Endothelial cell of coronary artery (primary cell): ENCODE results near the gene CTSW. TPM values are rescaled to one million over a fixed set of nuclear protein-coding genes. Genes with fewer than 3 reads are reported as not detected.

Experiments
- total RNA-seq: library from RNA; depleted of rRNA; stranded (reverse); fragments of >200 nt; gene quantifications from 2 replicates; pipeline ENCODE4 v1.2.3, GENCODE V29; 2014

CTSW gene
- total RNA-seq, result not detected in 2 replicates

GRCh38 chr11:65879617-65880016 lies at the start of gene CTSW:
Gene CTSW, plus strand, starts transcription at chr11:65879837. Its CDS starts 18 bp downstream, at chr11:65879855.

GRCh38 chr11:65833297-65834030 lies 46.2 kb upstream of the CTSW start, which contains the start of gene SNX32:
Gene SNX32, plus strand, starts transcription at chr11:65833963. Its CDS starts 103 bp downstream, at chr11:65834066.

DNA sequence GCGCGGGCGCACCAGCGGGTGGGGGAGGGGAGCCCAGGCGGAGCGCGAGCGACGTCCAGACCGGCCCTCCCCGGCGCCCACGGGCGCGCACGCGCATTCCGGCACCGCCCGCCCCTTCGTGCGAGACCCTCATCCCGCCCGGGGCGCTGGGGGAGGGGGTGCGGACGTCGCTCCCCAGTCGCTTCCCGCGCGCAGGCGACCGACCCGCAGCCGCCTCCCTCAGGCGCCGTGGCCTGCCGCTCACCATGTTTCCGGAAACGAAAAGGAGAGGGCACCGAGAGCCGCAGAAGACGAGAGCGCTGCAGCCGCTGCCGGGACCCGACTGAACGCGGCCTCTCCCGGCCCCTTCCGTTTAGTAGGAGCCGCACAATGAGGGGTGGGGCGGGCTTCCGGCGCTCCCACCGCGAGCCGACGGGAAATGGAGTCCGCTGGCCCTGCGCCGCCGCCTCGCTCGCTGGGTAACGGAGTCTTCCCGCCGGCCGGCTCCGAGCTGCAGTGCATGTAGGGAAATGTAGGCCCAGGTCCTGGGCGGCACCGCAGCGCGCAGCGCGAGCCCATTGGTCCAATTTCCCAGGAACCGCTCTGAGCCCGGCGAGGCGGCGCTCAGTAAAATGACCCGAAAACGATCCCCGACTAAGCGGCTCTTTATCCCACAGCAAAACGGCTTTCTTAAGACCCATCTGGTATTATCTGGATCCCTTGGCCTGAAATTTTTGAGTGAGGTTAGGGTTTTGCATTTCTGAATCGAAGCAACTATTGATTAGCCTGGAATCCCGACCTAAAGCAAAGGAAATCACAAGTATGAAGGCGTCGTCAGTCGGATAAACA lies 21.6 kb upstream of the CTSW start, which contains the start of gene CFL1:
Gene CFL1 (minus strand): TSS at position 328 of the 828 bp plus-strand sequence. CDS start 81 bp downstream, at position 247.

GRCh38 chr11:65860278-65861164 lies 19.1 kb upstream of the CTSW start, which contains the start of gene MUS81:
Gene MUS81, plus strand, starts transcription at chr11:65860433. Its CDS starts 321 bp downstream, at chr11:65860754.

GRCh38 chr11:65872586-65873317 lies 6.9 kb upstream of the CTSW start, which contains the start of gene EFEMP2:
Gene EFEMP2, minus strand, starts transcription at chr11:65872800. Its CDS starts 446 bp downstream, at chr11:65872354.

GRCh38 chr11:65888163-65888814 lies 8.7 kb downstream of the CTSW start, which contains the start of gene FIBP:
Gene FIBP, minus strand, starts transcription at chr11:65888471. Its CDS starts 53 bp downstream, at chr11:65888418.

GRCh38 chr11:65890324-65891218 lies 10.9 kb downstream of the CTSW start, which contains the start of gene CCDC85B:
Gene CCDC85B, plus strand, starts transcription at chr11:65890673. Its CDS starts 111 bp downstream, at chr11:65890784.

GRCh38 chr11:65900125-65900898 lies 20.7 kb downstream of the CTSW start, which contains the start of gene FOSL1:
Gene FOSL1, minus strand, starts transcription at chr11:65900388. Its CDS starts 49 bp downstream, at chr11:65900339.

DNA sequence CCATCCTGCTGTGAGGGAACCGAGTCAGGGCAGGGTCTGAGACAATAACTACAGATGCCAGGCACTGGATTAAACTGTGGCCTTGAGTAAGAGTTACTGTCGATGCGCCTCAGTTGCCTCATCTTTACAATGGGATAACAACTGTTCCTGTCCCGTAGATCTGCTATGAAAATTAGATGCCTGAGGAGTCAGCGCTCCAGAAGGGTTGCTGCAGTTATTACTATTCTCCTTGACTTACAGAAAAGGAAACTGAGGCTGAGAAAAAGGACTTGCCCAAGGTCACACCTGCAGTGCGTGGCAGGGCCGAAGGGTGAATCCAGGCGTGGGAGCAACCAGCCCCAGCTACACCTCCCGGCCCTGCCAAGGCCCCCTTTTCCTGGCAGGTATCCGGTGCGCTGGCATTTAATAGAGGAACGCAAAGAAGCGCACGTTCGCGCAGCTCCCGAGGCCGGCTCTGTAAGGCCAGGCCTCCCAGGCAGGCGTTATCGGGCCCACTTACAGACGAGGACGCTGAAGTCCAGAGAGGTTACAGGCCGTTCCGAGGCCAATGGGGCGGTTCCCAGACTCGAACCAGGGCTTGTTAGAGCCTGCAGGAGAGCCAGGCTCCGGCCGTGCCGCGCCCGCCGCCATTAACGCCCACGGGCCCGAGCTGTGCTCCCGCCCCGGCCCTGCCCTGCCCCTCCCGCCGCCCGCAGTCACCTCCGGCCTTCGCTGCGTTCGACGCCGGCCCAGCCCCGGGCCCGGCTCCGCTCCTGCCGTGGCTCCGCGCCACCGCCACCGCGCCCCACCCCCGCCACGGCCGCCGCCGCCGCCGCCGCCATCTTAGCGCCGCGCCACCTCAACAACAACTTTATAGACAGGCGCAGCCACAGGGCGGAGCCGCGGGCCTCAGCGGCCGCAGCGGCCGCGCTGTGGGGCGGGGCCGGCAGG lies 38.8 kb downstream of the CTSW start, which contains the start of gene C11orf68:
Gene C11orf68 (minus strand): TSS at position 852 of the 930 bp plus-strand sequence. CDS start 31 bp downstream, at position 821.

DNA sequence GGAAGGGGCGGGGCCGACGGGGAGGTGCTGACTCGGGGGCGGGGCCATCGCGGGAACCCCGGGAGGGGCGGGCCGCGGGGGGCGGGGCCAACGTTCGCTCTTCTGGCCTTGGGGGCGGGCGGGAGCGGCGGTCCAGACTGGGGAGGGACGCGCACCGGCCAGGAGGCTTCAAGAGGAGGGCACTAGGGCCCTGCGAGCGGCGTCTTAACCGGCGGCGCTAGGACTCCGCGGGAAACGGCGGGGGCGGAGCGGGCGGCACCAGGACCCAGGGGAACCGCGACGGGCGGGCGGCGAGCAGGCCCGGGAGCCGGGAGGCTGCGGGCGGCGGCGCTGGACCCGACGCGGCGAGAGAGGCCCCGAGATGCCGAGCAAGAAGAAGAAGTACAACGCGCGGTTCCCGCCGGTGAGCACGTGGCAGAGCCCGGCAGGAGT lies 39.5 kb downstream of the CTSW start, which contains the start of gene DRAP1:
Gene DRAP1 (plus strand): TSS at position 286 of the 432 bp plus-strand sequence. CDS start 76 bp downstream, at position 362.

Other genes starting within 250 kb of the CTSW start
- 44.3 and 58.9 TPM in 2 replicates for gene SIPA1, start 241.7 kb upstream of the CTSW start, total RNA-seq
- 16.1 and 26.0 TPM in 2 replicates for gene RELA, start 216.9 kb upstream of the CTSW start, total RNA-seq
- gene KAT5, start 167.6 kb upstream of the CTSW start, total RNA-seq, result 37.5 and 39.5 TPM in 2 replicates
- 47.5 and 48.0 TPM in 2 replicates for gene RNASEH2C, start 159.0 kb upstream of the CTSW start, total RNA-seq
- 5.5 and 8.0 TPM in 2 replicates for gene AP5B1, start 98.9 kb upstream of the CTSW start, total RNA-seq
- gene OVOL1, start 92.8 kb upstream of the CTSW start, total RNA-seq, result not detected in 2 replicates
- gene SNX32, start 45.9 kb upstream of the CTSW start, total RNA-seq, result 0.36 and 0.38 TPM in 2 replicates
- 1,607 and 1,727 TPM in 2 replicates for gene CFL1, start 21.7 kb upstream of the CTSW start, total RNA-seq
- 43.1 and 58.9 TPM in 2 replicates for gene MUS81, start 19.4 kb upstream of the CTSW start, total RNA-seq
- 31.4 and 48.0 TPM in 2 replicates for gene EFEMP2, start 7.0 kb upstream of the CTSW start, total RNA-seq
- gene FIBP, start 8.6 kb downstream of the CTSW start, total RNA-seq, result 156 and 220 TPM in 2 replicates
- 83.5 and 102 TPM in 2 replicates for gene CCDC85B, start 10.8 kb downstream of the CTSW start, total RNA-seq
- gene FOSL1, start 20.6 kb downstream of the CTSW start, total RNA-seq, result 7.4 and 10.2 TPM in 2 replicates
- 11.2 and 19.3 TPM in 2 replicates for gene C11orf68, start 39.2 kb downstream of the CTSW start, total RNA-seq
- gene DRAP1, start 39.6 kb downstream of the CTSW start, total RNA-seq, result 215 and 233 TPM in 2 replicates
- gene TSGA10IP, start 65.6 kb downstream of the CTSW start, total RNA-seq, result under 0.01 TPM in 1 of 2 replicates, not detected in the other
- 64.8 TPM in 2 replicates for gene SART1, start 81.9 kb downstream of the CTSW start, total RNA-seq
- 32.8 and 37.5 TPM in 2 replicates for gene EIF1AD, start 122.3 kb downstream of the CTSW start, total RNA-seq
- 17.5 and 25.1 TPM in 2 replicates for gene BANF1, start 122.7 kb downstream of the CTSW start, total RNA-seq
- gene CST6, start 132.2 kb downstream of the CTSW start, total RNA-seq, result 0.09 and 0.56 TPM in 2 replicates
- 0.09 TPM in 2 replicates for gene CATSPER1, start 146.6 kb downstream of the CTSW start, total RNA-seq
- not detected in 2 replicates for gene GAL3ST3, start 169.3 kb downstream of the CTSW start, total RNA-seq
- gene SF3B2, start 172.5 kb downstream of the CTSW start, total RNA-seq, result 106 and 108 TPM in 2 replicates
- 18.6 and 39.6 TPM in 2 replicates for gene PACS1, start 190.4 kb downstream of the CTSW start, total RNA-seq